VCaP (cell line): ENCODE results near the gene HIVEP3.

Experiments used
- H3K27ac ChIP-seq: fragments of 450-650 bp; 2 replicates; pipeline ENCODE4 v1.5.1; 2017
- CTCF ChIP-seq: fragments of 450-650 bp; conservative IDR thresholded peaks from 2 replicates; pipeline ENCODE4 v1.5.1; 2017; ENCODE audit warnings: mild to moderate bottlenecking, moderate library complexity

Gene HIVEP3

GRCh38 chr1:41530411-41530810 lies 388.3 kb downstream of the HIVEP3 start:
- no peak for TF ChIP-seq CTCF
- H3K27ac ChIP-seq = no peak overlapping the region

- no peak overlapping the region for H3K27ac ChIP-seq
- no peak for TF ChIP-seq CTCF
Measured at GRCh38 chr1:41529621-41530395, 388.9 kb downstream of the HIVEP3 start.

- no peak overlapping the region for H3K27ac ChIP-seq
- no peak for TF ChIP-seq CTCF
Measured at GRCh38 chr1:41528726-41529605, 389.8 kb downstream of the HIVEP3 start.

- no peak for TF ChIP-seq CTCF
- H3K27ac ChIP-seq = no peak overlapping the region
Measured at GRCh38 chr1:41528106-41528505, 390.6 kb downstream of the HIVEP3 start.

GRCh38 chr1:41526956-41527561 lies 391.7 kb downstream of the HIVEP3 start:
- no peak overlapping the region for H3K27ac ChIP-seq
- TF ChIP-seq CTCF = no peak

GRCh38 chr1:41525891-41526587 lies 392.7 kb downstream of the HIVEP3 start:
- no peak overlapping the region for H3K27ac ChIP-seq
- TF ChIP-seq CTCF = no peak
